B cell (primary cell): ENCODE data around the gene TRPM7. TPM values are rescaled to one million over a fixed set of nuclear protein-coding genes. Genes with fewer than 3 reads are reported as not detected.

Experiments
- ATAC-seq: fragments of 200-7000 bp; cut with Tn5 transposase; one replicate; pipeline ENCODE4 v1.10.0; 2021; ENCODE audit warnings: low read depth, mild to moderate bottlenecking, moderate number of reproducible peaks, moderate library complexity
- CTCF ChIA-PET: fragments of 350-600 bp; sonication (Branson Sonifier 250); formaldehyde crosslinking; loops from one replicate; lab custom pipeline; 2021; ENCODE audit warnings: antibody characterized with exemption, inconsistent platforms; lab: Charles Lee
- POLR2A ChIA-PET: fragments of 350-600 bp; sonication (Branson Sonifier 250); formaldehyde crosslinking; loops from one replicate; lab custom pipeline; 2021; ENCODE audit warnings: antibody characterized with exemption; lab: Charles Lee
- DNase-seq: peaks from one replicate; pipeline ENCODE4 v3.0.0; 2013
- H2AFZ ChIP-seq: 2 replicates; pipeline ENCODE4 v1.6.1; 2012; ENCODE audit warnings: mild to moderate bottlenecking, low read depth, low read length; ENCODE audit not compliant: insufficient read depth, poor library complexity, severe bottlenecking
- H3K27ac ChIP-seq, 2 donors: 1 replicate in 1 of 2; 2 replicates in 1 of 2; pipeline ENCODE4 v1.5.1; 2012 to 2013; ENCODE audit warnings: low read length in 2 of 2, mild to moderate bottlenecking in 2 of 2, moderate library complexity in 1 of 2
- H3K27me3 ChIP-seq, 4 experiments: fragments of 200-600 bp in 1 of 4; sonication (generic) in 1 of 4; replicated peaks in 1 of 4; 1 replicate in 2 of 4; 2 replicates in 2 of 4; pipeline versions ENCODE4 v1.6.1 to v1.7.0; 2013 to 2016; ENCODE audit warnings: low read length in 3 of 4, mild to moderate bottlenecking in 2 of 4, mixed read lengths in 1 of 4, moderate library complexity in 1 of 4; ENCODE audit not compliant: insufficient read depth in 4 of 4, control insufficient read depth in 3 of 4; ENCODE audit errors: control extremely low read depth in 1 of 4
- H3K36me3 ChIP-seq, 2 experiments: replicated peaks in 1 of 2; 1 replicate in 1 of 2; 2 replicates in 1 of 2; pipeline versions ENCODE4 v1.6.1 to v1.7.1; 2013; ENCODE audit warnings: low read length in 1 of 2; ENCODE audit not compliant: insufficient read depth in 2 of 2, control insufficient read depth in 1 of 2; ENCODE audit errors: control extremely low read depth in 1 of 2, extremely low read depth in 1 of 2
- H3K4me1 ChIP-seq, 2 donors: fragments of 200-600 bp in 1 of 2; sonication (generic) in 1 of 2; 1 replicate in 1 of 2; 2 replicates in 1 of 2; pipeline versions ENCODE4 v1.5.1 to v1.6.1; 2013 to 2017; ENCODE audit warnings: low read length in 2 of 2; ENCODE audit not compliant: control insufficient read depth in 2 of 2, insufficient read depth in 2 of 2
- H3K4me2 ChIP-seq: replicated peaks from 2 replicates; pipeline ENCODE3; 2012; ENCODE audit warnings: mild to moderate bottlenecking, low read depth, low read length; ENCODE audit not compliant: poor library complexity, severe bottlenecking
- H3K4me3 ChIP-seq, 5 experiments: fragments of 200-600 bp in 1 of 5; sonication (generic) in 1 of 5; 1 replicate in 3 of 5; 2 replicates in 2 of 5; pipeline versions ENCODE4 v1.5.1 to v1.7.0; 2011 to 2016; ENCODE audit warnings: low read length in 4 of 5, mild to moderate bottlenecking in 4 of 5, low read depth in 2 of 5, control low read depth in 1 of 5, moderate library complexity in 1 of 5; ENCODE audit not compliant: insufficient read depth in 1 of 5; ENCODE audit errors: control extremely low read depth in 1 of 5, extremely low read depth in 1 of 5
- H3K79me2 ChIP-seq: fragments of 200-600 bp; sonication (generic); one replicate; pipeline ENCODE4 v1.6.0; 2016; ENCODE audit warnings: low read length; ENCODE audit not compliant: control insufficient read depth, insufficient read depth
- H3K9ac ChIP-seq: fragments of 200-600 bp; sonication (generic); 2 replicates; pipeline ENCODE4 v1.6.1; 2017; ENCODE audit warnings: mild to moderate bottlenecking, low read length, moderate library complexity
- H3K9me3 ChIP-seq, 3 donors: one replicate each; pipeline versions ENCODE4 v1.6.1 to v1.7.1; 2013; ENCODE audit warnings: low read length in 2 of 3; ENCODE audit not compliant: control insufficient read depth in 2 of 3, insufficient read depth in 1 of 3; ENCODE audit errors: control extremely low read depth in 1 of 3
- H4K20me1 ChIP-seq: 2 replicates; pipeline ENCODE4 v1.6.0; 2012; ENCODE audit warnings: mild to moderate bottlenecking, low read length; ENCODE audit not compliant: insufficient read depth, control insufficient read depth, poor library complexity, severe bottlenecking
- H3K27ac Mint-ChIP-seq: one replicate; pipeline ENCODE4 v1.8.0; 2021; ENCODE audit warnings: mixed read lengths
- H3K27me3 Mint-ChIP-seq: one replicate; pipeline ENCODE4 v1.8.0; 2021; ENCODE audit warnings: mixed read lengths
- H3K4me1 Mint-ChIP-seq: one replicate; pipeline ENCODE4 v1.8.0; 2021; ENCODE audit warnings: mixed read lengths
- H3K4me3 Mint-ChIP-seq: one replicate; pipeline ENCODE4 v1.8.0; 2021; ENCODE audit warnings: mixed read lengths
- H3K9me3 Mint-ChIP-seq: one replicate; pipeline ENCODE4 v1.8.0; 2022; ENCODE audit warnings: mixed read lengths; ENCODE audit not compliant: insufficient read depth
- EZH2 ChIP-seq: IDR thresholded peaks from 2 replicates; pipeline ENCODE4 v1.6.1; 2012; ENCODE audit warnings: borderline replicate concordance, low read depth, mild to moderate bottlenecking, moderate library complexity, low read length; ENCODE audit not compliant: insufficient read depth, poor library complexity, severe bottlenecking
- WGBS: methylation state at CpG from one replicate; pipeline ENCODE4 v1.1.5; 2013; ENCODE audit warnings: missing lambda C conversion rate; ENCODE audit not compliant: insufficient coverage; 5-methylcytosine and 5-hydroxymethylcytosine counted together
- intact Hi-C: fragments of 100-400 bp; cut with micrococcal nuclease; formaldehyde crosslinking; loops from one replicate; pipeline ENCODE4 v1.10.0; 2022
- polyA plus RNA-seq: library from polyadenylated mRNA; depleted of rRNA; stranded (reverse); fragments of >200 nt; gene quantifications from 2 replicates; pipeline ENCODE4 v1.2.3, GENCODE V29; 2012
- total RNA-seq, 2 donors: library from RNA; stranded (reverse); fragments of 120-200 nt in 1 of 2; gene quantifications; 1 replicate in 1 of 2; 2 replicates in 1 of 2; pipeline versions ENCODE4 v1.2.3 to v1.2.4, GENCODE V29; 2013 to 2022
- TF ChIP-seq, protein P1 (sequence below): fragments of 200-600 bp; IDR thresholded peaks from one replicate; pipeline ENCODE4 v1.8.0; 2022; ENCODE audit warnings: antibody characterized with exemption, mild to moderate bottlenecking

Gene TRPM7
- total and polyA plus RNA-seq, 2 donors (not counting 1 experiment from before 2014, with no cell fraction given), result 12.5 to 77.2 TPM

DNA sequence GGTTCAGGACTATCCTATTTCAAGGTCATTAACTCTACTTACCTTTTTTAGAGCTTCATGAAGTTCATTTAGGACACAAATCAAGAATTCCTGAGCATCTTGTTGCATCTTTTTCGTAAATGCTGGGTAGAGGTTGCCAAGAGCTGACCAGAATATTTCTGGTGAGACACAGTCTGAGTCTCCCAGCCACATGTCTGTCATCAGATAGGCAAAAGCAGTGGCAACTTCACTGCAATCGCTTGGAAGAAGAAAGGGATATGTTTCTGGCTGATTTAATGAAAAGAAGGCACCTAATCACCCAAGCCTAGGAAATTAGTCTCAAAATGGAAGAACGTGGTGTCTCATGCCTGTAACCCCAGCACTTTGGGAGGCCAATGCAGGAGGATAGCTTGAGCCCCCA is 143.0 kb downstream of the TRPM7 start:
- Histone ChIP-seq H3K36me3 (no peaks in the 10 kb centered on the region), H3K79me2 (no peaks in the 10 kb centered on the region), H4K20me1 (no peaks in the 10 kb centered on the region), H3K27ac (no peak overlapping the region), H3K9ac (no peak overlapping the region), H3K4me3 (no peak overlapping the region), H2AFZ (no peak overlapping the region), H3K4me2 (no peak overlapping the region), H3K9me3 (no peaks in the 10 kb centered on the region), H3K27me3 (peaks cover 0 to 2% (median 0%) of the 10 kb centered on the region in 4 experiments), H3K4me1 (no peaks in the 10 kb centered on the region)
- ChIA-PET CTCF (no interaction called here), POLR2A (no interaction called here)
- no peak for TF ChIP-seq EZH2
- TF ChIP-seq, protein P1, sequence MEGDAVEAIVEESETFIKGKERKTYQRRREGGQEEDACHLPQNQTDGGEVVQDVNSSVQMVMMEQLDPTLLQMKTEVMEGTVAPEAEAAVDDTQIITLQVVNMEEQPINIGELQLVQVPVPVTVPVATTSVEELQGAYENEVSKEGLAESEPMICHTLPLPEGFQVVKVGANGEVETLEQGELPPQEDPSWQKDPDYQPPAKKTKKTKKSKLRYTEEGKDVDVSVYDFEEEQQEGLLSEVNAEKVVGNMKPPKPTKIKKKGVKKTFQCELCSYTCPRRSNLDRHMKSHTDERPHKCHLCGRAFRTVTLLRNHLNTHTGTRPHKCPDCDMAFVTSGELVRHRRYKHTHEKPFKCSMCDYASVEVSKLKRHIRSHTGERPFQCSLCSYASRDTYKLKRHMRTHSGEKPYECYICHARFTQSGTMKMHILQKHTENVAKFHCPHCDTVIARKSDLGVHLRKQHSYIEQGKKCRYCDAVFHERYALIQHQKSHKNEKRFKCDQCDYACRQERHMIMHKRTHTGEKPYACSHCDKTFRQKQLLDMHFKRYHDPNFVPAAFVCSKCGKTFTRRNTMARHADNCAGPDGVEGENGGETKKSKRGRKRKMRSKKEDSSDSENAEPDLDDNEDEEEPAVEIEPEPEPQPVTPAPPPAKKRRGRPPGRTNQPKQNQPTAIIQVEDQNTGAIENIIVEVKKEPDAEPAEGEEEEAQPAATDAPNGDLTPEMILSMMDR, result no peak
- DNase-seq (no peak), ATAC-seq (no peak)
- H3K4me3 Mint-ChIP-seq, result no peak overlapping the region
- H3K9me3 Mint-ChIP-seq, result no peaks in the 10 kb centered on the region
- H3K27ac Mint-ChIP-seq, result no peak overlapping the region
- H3K27me3 Mint-ChIP-seq, result peaks cover 4% of the 10 kb centered on the region
- H3K4me1 Mint-ChIP-seq, result no peaks in the 10 kb centered on the region
- WGBS, result 94% methylated on average over 2 of the region's 3 CpGs
- intact Hi-C loops, result no loop called here

GRCh38 chr15:50542887-50543210 is 143.7 kb downstream of the TRPM7 start:
- H2AFZ ChIP-seq, result no peak overlapping the region
- Mint-ChIP-seq H3K4me3 (no peak overlapping the region), H3K9me3 (no peaks in the 10 kb centered on the region), H3K4me1 (no peaks in the 10 kb centered on the region), H3K27ac (no peak overlapping the region), H3K27me3 (peaks cover 4% of the 10 kb centered on the region)
- H3K4me2 ChIP-seq, result no peak overlapping the region
- no peak overlapping the region for H3K27ac ChIP-seq
- no peaks in the 10 kb centered on the region for H3K4me1 ChIP-seq
- ChIA-PET CTCF (no interaction called here), POLR2A (no interaction called here)
- peaks cover 0 to 2% (median 0%) of the 10 kb centered on the region in 4 experiments for H3K27me3 ChIP-seq
- intact Hi-C loops, result no loop called here
- H3K9me3 ChIP-seq, result no peaks in the 10 kb centered on the region
- no peak overlapping the region for H3K4me3 ChIP-seq
- H3K9ac ChIP-seq, result no peak overlapping the region
- no peak for DNase-seq
- WGBS, result no CpG with 5 or more reads among the region's 2 CpGs
- H4K20me1 ChIP-seq, result no peaks in the 10 kb centered on the region
- no peaks in the 10 kb centered on the region for H3K36me3 ChIP-seq
- TF ChIP-seq EZH2, result no peak
- TF ChIP-seq, protein P1, result no peak
- ATAC-seq, result no peak
- H3K79me2 ChIP-seq, result no peaks in the 10 kb centered on the region
